Activated T-helper 17 cell treated with anti-CD3 and anti-CD28 coated beads, Interleukin-2, amount 50 U/mL, for 72 hours (primary cell): ENCODE data around the gene ETV7. TPM values are rescaled to one million over a fixed set of nuclear protein-coding genes. Genes with fewer than 3 reads are reported as not detected.

ENCODE experiments used
- ATAC-seq: fragments of 150-1000 bp; cut with Tn5 transposase; replicated peaks from 2 replicates; pipeline ENCODE4 v1.10.0; 2021; ENCODE audit warnings: mild to moderate bottlenecking, moderate library complexity
- H3K27ac Mint-ChIP-seq: one replicate; pipeline ENCODE4 v1.8.0; 2022; ENCODE audit warnings: mixed read lengths
- H3K27me3 Mint-ChIP-seq: one replicate; pipeline ENCODE4 v1.8.0; 2022; ENCODE audit warnings: mixed read lengths
- H3K36me3 Mint-ChIP-seq: one replicate; pipeline ENCODE4 v1.8.0; 2022; ENCODE audit warnings: low read depth, mild to moderate bottlenecking, mixed read lengths
- H3K4me1 Mint-ChIP-seq: one replicate; pipeline ENCODE4 v1.8.0; 2022; ENCODE audit warnings: mixed read lengths
- H3K4me3 Mint-ChIP-seq: one replicate; pipeline ENCODE4 v1.8.0; 2022; ENCODE audit warnings: mild to moderate bottlenecking, mixed read lengths
- H3K9me3 Mint-ChIP-seq: one replicate; pipeline ENCODE4 v1.8.0; 2022; ENCODE audit warnings: mixed read lengths
- total RNA-seq, 2 donors: library from RNA; stranded (reverse); gene quantifications; one replicate each; pipeline ENCODE4 v1.2.3, GENCODE V29; 2022

Gene ETV7
- total RNA-seq, 2 donors from 2014 or later: 2.6 to 16.9 TPM

DNA sequence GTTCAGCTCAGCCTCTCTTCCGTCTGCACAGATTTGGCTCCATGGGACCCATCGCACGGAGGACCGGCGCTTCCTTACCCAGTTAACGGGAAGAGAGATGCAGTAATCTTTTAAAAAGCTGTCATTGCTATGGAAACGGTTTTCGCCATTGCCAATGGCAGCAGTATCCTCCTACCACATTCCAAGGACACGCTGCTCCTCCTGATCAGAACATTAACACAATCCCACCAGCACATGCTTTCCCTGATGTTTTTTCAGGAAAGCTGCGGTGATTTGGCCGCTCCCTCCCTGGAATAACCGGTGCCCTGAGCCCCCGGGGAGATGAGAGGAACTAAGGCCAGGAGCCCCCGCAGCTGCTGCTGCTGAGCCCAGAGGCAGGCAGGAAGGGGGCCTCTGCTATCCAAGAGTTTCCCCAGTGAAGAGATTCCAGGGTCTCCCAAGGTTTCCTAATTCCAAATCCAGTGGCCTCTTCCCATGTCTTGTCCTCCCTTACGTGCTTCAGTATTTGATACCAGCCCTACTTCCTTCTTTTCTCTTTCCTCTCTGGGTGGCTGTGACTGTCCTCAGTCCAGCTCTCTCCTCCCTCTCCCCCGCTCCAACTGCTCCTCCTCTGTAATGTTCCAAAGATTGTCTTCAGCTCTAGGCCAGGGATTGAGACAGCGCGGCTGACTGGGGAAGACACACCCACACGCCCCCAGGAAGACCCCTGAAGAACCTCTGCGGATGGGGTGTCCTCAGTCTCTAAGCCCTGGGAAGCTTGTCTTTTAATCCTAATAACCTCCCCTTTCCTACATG lies 53.3 kb downstream of the ETV7 start:
- H3K36me3 Mint-ChIP-seq: no peaks in the 10 kb centered on the region
- peaks cover 6% of the 10 kb centered on the region for H3K4me1 Mint-ChIP-seq
- H3K4me3 Mint-ChIP-seq: no peak overlapping the region
- no peak for ATAC-seq
- H3K9me3 Mint-ChIP-seq: no peaks in the 10 kb centered on the region
- no peak overlapping the region for H3K27ac Mint-ChIP-seq
- peaks cover 35% of the 10 kb centered on the region for H3K27me3 Mint-ChIP-seq

DNA sequence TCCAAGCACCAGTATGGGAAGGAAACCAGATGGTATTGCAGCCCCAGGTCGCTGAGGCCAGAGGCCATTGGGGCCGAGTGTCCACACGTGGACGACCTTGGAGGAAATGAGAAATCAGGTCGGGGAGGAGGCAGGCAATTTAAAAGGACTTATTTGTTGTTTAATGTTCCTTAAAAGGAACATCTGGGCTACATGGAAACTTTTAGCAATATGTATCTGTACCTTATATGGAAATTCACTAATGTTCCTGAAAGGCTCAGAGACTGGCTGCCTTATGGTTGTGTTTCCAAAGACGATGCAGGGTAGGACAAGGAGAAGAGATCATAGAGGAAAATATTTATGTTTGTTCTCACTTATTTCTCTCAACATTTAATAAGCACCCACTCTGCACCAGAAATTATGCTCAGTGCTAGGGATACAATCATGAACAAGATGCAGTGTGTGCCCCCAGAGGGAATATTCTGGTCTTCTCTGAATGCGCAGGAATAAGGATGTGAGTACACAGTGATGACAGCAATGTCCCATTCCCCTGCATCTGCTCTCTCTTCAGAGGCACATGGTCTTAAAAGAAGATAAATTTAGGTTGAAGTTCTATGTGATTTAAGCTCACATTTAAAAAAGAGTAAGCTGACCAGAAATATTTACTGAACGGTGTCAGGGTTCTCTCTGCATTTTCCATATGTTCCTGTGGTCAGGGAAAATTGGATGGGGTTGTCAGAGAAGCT lies 54.1 kb downstream of the ETV7 start:
- no peaks in the 10 kb centered on the region for H3K9me3 Mint-ChIP-seq
- H3K27ac Mint-ChIP-seq: peak overlapping the region; percentile 15
- H3K27me3 Mint-ChIP-seq: peaks cover 35% of the 10 kb centered on the region
- H3K4me3 Mint-ChIP-seq: no peak overlapping the region
- no peak for ATAC-seq
- H3K4me1 Mint-ChIP-seq: peaks cover 6% of the 10 kb centered on the region
- H3K36me3 Mint-ChIP-seq: no peaks in the 10 kb centered on the region

DNA sequence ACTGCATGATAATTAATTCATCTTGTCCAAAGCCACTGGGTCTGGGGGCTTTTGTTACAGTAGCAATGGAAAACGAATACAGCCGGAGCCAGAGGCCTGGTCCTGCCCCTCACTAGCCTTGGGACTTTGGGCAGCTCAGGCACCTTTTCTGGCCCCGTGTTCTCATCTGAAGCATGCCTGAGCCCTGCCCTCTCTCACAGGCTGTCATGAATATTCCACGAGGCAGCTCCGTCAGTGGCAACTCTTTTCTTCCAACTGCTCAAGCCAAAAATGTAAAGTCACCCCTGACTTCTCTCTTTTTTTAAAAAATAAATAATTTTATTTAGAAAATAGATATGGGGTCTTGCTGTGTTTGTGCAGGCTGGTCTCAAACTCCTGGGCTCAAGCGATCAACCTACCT lies 56.1 kb downstream of the ETV7 start:
- ATAC-seq: no peak
- no peaks in the 10 kb centered on the region for H3K4me1 Mint-ChIP-seq
- H3K36me3 Mint-ChIP-seq: no peaks in the 10 kb centered on the region
- no peaks in the 10 kb centered on the region for H3K9me3 Mint-ChIP-seq
- H3K27ac Mint-ChIP-seq: no peak overlapping the region
- no peak overlapping the region for H3K4me3 Mint-ChIP-seq
- peaks cover 35% of the 10 kb centered on the region for H3K27me3 Mint-ChIP-seq

DNA sequence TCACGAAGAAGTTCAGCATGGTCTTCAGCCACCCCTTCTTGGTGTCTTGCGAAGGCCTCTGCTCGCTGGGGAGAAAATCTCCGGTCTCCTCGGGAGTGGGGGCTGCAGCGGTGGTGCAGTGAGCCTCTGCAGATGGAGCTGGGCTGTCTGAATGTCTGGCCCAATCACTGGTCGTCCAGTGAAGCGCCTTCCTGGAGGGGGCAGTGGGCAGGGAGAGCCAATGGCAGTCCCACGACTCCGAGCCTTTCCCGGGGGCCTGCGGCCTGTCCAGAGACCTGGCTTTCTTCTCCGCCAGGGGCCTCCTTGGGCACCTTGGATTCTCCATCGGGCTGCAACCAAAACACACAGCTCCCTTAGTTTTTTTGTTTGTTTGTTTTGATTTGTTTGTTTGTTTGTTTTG lies 57.1 kb downstream of the ETV7 start:
- Mint-ChIP-seq H3K9me3 (no peaks in the 10 kb centered on the region), H3K27ac (no peak overlapping the region), H3K27me3 (peaks cover 35% of the 10 kb centered on the region)

DNA sequence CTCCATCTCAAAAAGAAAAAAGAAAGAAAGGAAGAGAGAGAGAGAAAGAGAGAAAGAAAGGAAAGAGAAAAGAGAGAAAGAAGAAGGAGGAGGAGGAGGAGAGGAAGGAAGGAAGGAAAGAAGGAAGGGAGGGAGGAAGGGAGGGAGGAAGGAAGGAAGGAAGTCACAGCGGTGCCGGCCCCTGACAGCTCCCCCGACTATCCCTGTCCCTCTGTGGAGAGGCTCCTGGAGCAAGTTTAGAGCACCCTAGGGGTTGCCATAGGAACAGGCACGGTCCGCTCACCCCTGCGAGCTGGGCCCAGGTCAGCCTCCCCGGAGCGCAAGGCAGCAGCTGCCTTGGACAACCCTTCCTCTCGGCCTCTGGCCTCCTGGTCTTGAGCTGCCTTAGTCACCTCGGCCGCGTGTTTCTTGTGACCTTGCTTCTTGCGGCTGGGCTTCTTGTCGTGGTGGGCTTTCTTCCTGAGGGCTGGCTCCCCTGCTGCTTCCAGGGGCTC lies 57.6 kb downstream of the ETV7 start:
- Mint-ChIP-seq H3K36me3 (no peaks in the 10 kb centered on the region), H3K9me3 (no peaks in the 10 kb centered on the region), H3K4me3 (no peak overlapping the region), H3K4me1 (no peaks in the 10 kb centered on the region), H3K27ac (no peak overlapping the region), H3K27me3 (peaks cover 30% of the 10 kb centered on the region)
- no peak for ATAC-seq

More for the DNA sequence above, 57.1 kb downstream of the ETV7 start:
- no peak for ATAC-seq
- Mint-ChIP-seq H3K36me3 (no peaks in the 10 kb centered on the region), H3K4me1 (no peaks in the 10 kb centered on the region), H3K4me3 (no peak overlapping the region)

DNA sequence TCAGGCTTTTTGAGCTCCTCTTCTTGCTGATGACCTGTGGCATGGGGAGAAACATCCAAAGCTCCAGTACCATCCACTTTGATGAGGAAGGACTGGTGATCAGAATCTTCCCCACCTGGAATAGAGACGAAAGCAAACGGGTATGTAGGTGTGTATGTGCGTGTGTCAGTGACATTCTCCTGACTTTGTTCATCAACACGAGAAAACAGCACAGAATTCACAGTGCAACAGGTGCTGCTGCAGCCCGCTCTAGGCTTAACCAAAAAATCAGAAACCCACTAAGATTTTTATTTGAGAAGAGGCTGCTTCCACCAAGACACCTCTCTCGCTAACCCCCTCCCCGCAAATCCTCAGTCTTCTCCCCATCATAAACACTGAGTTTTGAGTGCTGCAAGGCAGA lies 58.9 kb downstream of the ETV7 start:
- Mint-ChIP-seq H3K4me1 (no peaks in the 10 kb centered on the region), H3K4me3 (no peak overlapping the region), H3K27me3 (peaks cover 18% of the 10 kb centered on the region), H3K36me3 (no peaks in the 10 kb centered on the region), H3K9me3 (no peaks in the 10 kb centered on the region), H3K27ac (no peak overlapping the region)
- no peak for ATAC-seq

DNA sequence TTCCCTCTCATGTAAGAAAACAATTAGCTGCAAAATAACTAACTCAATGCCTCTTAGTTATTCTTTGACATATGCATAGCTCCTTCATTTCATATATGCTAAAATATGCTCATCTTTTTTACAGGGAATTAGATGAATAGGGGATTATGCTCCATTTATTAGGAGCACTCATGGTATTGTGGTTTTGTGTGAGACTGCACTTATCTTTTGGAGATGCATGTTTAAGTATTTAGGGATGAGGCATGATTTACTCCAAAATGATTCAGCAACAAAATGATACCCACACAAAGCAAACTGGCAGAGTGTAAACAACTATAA lies 59.6 kb downstream of the ETV7 start:
- Mint-ChIP-seq H3K9me3 (no peaks in the 10 kb centered on the region), H3K4me3 (no peak overlapping the region), H3K36me3 (no peaks in the 10 kb centered on the region), H3K4me1 (no peaks in the 10 kb centered on the region), H3K27me3 (peaks cover 11% of the 10 kb centered on the region), H3K27ac (no peak overlapping the region)
- ATAC-seq: no peak

DNA sequence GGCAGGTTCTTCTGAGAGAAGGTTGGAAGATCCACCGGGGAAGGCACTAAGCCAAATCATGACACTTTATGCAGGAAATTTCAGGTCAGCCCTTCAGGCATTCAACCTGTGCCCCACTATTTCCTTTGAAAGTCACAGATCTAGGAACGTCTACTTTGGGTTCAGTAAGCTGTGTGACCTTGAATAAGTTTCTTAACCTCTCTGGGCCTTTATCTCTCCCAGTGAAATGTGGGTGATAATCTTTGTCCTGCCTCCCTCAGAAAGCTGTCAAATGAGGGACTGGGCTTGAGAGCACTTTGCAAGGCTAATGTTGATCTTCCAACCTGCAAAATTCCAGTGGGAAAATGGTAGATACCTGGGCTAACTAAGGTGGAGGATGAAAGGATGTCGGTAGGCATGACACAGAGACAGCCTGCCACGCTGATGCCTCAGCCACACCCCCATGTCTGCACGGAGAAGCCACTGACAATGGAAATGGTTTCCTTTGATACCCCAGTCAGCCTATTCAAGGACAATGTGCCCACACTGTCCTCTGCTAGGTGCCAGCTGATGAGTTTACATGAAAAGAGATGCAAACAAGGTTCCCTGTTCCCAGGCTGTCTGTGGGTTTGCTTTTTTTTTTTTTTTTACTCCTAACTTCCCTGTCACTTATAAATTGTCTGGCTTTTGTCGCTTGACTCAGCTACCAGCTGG lies 60.1 kb downstream of the ETV7 start:
- no peak for ATAC-seq
- Mint-ChIP-seq H3K9me3 (no peaks in the 10 kb centered on the region), H3K27me3 (peaks cover 9% of the 10 kb centered on the region), H3K27ac (no peak overlapping the region), H3K4me1 (no peaks in the 10 kb centered on the region), H3K4me3 (no peak overlapping the region), H3K36me3 (no peaks in the 10 kb centered on the region)

DNA sequence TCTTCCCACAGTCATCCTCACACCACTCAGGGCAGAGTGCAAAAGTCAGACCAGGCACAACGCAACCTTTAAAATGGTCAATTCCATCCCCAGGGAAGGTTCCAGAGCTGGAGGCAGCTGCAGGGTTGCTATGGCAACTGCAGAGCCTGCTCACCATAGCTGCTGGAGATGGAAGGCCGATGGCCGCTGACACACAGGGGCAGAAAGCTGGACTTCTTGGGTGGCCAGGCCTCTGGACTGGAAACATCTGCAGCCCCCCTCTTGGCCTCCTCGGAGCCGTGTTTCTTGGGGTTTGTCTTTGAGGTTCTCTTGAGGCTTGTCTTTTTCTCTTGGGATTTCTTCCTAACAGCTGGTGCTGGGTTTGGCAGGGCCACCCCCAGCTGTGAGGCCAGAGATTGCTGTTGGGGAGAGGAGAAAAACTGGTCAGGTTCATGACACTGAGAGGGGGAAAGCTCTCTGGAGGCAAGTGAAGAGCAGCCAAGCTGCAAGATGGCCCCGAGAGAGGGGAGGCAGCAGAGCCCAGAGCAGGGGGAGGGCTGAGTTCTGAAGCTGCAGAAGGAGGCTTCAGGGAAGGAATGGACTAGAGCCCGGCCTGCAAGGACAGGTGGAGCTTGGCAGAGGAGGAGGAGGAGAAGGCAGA lies 61.0 kb downstream of the ETV7 start:
- H3K27ac Mint-ChIP-seq: no peak overlapping the region
- no peak for ATAC-seq
- no peaks in the 10 kb centered on the region for H3K9me3 Mint-ChIP-seq
- no peak overlapping the region for H3K4me3 Mint-ChIP-seq
- H3K36me3 Mint-ChIP-seq: no peaks in the 10 kb centered on the region
- no peaks in the 10 kb centered on the region for H3K4me1 Mint-ChIP-seq
- peaks cover 4% of the 10 kb centered on the region for H3K27me3 Mint-ChIP-seq

DNA sequence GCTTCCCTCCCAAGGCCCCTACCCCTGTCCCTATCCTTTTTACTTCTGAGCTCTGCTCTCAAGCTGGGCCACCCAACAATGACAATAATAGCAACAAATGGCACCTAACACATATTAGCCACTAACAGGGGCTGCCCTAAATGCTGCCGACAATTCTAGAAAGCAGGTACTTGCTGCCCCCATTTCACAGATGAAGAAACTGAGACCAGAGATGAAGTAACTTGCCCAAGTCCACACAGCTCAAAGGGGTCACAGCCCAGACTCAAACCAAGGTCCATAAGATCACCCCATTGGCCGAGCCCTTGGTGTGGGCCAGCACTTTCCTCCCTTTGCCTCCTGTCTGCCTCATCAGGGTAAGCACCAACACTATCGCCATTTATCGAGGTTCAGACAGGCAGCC lies 62.8 kb downstream of the ETV7 start:
- H3K36me3 Mint-ChIP-seq: no peaks in the 10 kb centered on the region
- H3K4me3 Mint-ChIP-seq: no peak overlapping the region
- H3K4me1 Mint-ChIP-seq: no peaks in the 10 kb centered on the region
- ATAC-seq: no peak
- H3K27ac Mint-ChIP-seq: no peak overlapping the region
- peaks cover 4% of the 10 kb centered on the region for H3K27me3 Mint-ChIP-seq
- H3K9me3 Mint-ChIP-seq: no peaks in the 10 kb centered on the region

DNA sequence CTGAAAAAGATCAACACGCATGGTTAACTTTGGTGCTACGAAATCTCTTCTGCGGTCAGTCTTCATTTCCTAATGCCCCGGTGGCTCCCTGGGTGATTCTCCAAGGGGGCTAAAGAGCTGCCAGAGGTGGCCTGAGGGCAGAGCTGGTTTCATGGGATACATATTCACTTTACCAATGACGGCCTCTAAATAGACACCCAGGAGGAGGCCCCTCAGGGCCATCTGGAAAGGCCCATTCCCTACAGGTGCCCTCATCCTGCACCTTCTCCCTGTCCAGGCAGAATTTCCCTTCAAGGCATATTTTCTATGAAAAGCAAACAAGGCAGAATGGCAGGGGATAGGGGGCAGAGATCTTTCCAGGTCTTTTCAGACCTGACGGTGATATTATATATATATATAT lies 63.3 kb downstream of the ETV7 start:
- Mint-ChIP-seq H3K27me3 (peaks cover 4% of the 10 kb centered on the region), H3K27ac (no peak overlapping the region)
- no peak for ATAC-seq

DNA sequence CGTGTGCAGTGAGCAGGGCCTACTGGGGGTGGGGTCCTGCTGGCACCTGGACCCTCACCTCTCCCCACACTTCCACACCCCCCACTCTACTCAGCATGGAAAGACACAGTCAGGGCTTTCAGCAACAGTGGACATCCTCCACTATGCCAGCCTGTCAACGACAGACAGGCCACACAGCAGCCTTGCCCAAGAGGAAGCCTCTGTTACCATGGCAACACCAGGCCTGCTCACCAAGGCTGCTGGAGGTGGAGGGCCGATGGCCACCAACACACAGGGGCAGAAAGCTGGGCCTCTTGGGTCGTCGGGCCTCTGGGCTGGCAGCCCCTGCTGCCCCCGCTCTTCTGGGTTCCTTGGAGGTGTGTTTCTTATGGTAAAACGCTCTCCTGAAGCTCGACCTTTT lies 64.4 kb downstream of the ETV7 start:
- Mint-ChIP-seq H3K27ac (no peak overlapping the region), H3K4me1 (no peaks in the 10 kb centered on the region), H3K9me3 (no peaks in the 10 kb centered on the region), H3K4me3 (no peak overlapping the region), H3K36me3 (no peaks in the 10 kb centered on the region), H3K27me3 (peaks cover 4% of the 10 kb centered on the region)
- no peak for ATAC-seq

More for the DNA sequence above, 63.3 kb downstream of the ETV7 start:
- Mint-ChIP-seq H3K9me3 (no peaks in the 10 kb centered on the region), H3K4me1 (no peaks in the 10 kb centered on the region), H3K4me3 (no peak overlapping the region), H3K36me3 (no peaks in the 10 kb centered on the region)

DNA sequence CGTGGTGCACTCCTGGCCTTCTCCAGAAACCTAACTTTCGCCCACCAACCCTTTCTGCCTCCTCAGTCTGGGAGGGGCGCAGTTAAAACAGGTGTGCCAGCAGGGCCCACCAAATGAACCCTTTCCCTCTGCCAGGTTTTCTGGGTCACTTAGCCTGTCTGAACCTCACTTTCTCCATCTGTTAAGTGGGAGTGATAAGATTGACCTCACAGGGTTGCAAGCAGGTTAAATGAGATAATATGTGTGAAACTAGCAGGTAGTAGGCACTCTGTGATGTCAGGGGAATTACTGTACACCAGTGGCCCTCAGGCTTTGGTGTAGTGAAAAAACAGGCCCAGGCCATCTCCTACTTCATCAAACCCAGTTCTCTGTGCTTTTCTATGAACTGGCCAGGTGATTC lies 64.9 kb downstream of the ETV7 start:
- no peaks in the 10 kb centered on the region for H3K9me3 Mint-ChIP-seq
- H3K4me1 Mint-ChIP-seq: no peaks in the 10 kb centered on the region
- H3K27ac Mint-ChIP-seq: no peak overlapping the region
- no peak for ATAC-seq
- no peak overlapping the region for H3K4me3 Mint-ChIP-seq
- peaks cover 4% of the 10 kb centered on the region for H3K27me3 Mint-ChIP-seq
- no peaks in the 10 kb centered on the region for H3K36me3 Mint-ChIP-seq

DNA sequence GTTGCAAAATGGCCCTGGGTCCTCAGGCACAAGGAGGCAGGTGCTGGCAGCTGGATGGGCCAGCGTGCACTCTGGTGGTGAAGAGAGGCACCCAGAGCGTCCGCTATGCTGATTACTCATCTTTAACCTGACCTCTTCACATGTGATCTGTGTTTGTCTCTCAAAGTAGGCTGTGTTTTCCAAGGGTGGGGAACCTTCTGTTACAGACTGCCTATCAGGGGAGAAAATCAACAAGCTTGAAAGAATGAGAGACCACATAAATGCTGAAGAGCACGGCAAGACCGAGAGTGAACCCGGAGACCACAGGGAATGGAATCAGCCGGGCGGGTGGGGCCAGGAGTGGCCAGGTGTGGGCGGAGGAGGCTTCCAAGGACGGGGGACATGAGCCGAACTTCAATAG lies 67.0 kb downstream of the ETV7 start:
- no peak for ATAC-seq
- no peak overlapping the region for H3K4me3 Mint-ChIP-seq
- no peaks in the 10 kb centered on the region for H3K36me3 Mint-ChIP-seq
- no peak overlapping the region for H3K27ac Mint-ChIP-seq
- no peaks in the 10 kb centered on the region for H3K9me3 Mint-ChIP-seq
- H3K4me1 Mint-ChIP-seq: no peaks in the 10 kb centered on the region
- peaks cover under 1% of the 10 kb centered on the region for H3K27me3 Mint-ChIP-seq
